Effector memory CD4-positive, alpha-beta T cell (primary cell): Measurements from ENCODE around the gene AFF1.

ENCODE experiments used
- DNase-seq, 3 donors: peaks; one replicate each; pipeline ENCODE4 v3.0.0-alpha.2; 2020
- H3K27ac ChIP-seq: 2 replicates; pipeline ENCODE4 v1.7.0; 2013; ENCODE audit warnings: mild to moderate bottlenecking, low read length, moderate library complexity; ENCODE audit not compliant: insufficient read depth, poor library complexity, severe bottlenecking
- H3K27me3 ChIP-seq: replicated peaks from 2 replicates; pipeline ENCODE4 v1.7.0; 2013; ENCODE audit warnings: mild to moderate bottlenecking, low read length; ENCODE audit not compliant: insufficient read depth, control insufficient read depth, poor library complexity, severe bottlenecking
- H3K36me3 ChIP-seq: 2 replicates; pipeline ENCODE4 v1.7.0; 2013; ENCODE audit warnings: mild to moderate bottlenecking, low read length, moderate library complexity; ENCODE audit not compliant: control insufficient read depth, insufficient read depth
- H3K4me1 ChIP-seq: 2 replicates; pipeline ENCODE4 v1.7.0; 2013; ENCODE audit warnings: low read length, mild to moderate bottlenecking; ENCODE audit not compliant: control insufficient read depth, insufficient read depth, poor library complexity, severe bottlenecking
- H3K4me3 ChIP-seq: 2 replicates; pipeline ENCODE4 v1.7.0; 2013; ENCODE audit warnings: low read length, low read depth, mild to moderate bottlenecking; ENCODE audit not compliant: insufficient read depth, poor library complexity, severe bottlenecking
- H3K9me3 ChIP-seq: 2 replicates; pipeline ENCODE4 v1.7.0; 2013; ENCODE audit warnings: mild to moderate bottlenecking, low read length, moderate library complexity; ENCODE audit not compliant: control insufficient read depth

The AFF1 gene

GRCh38 chr4:86967073-86967472, 32.3 kb downstream of the AFF1 start:
- Histone ChIP-seq H3K36me3 (no peaks in the 10 kb centered on the region), H3K4me1 (no peaks in the 10 kb centered on the region), H3K9me3 (no peaks in the 10 kb centered on the region), H3K27me3 (no peaks in the 10 kb centered on the region), H3K27ac (no peak overlapping the region), H3K4me3 (no peak overlapping the region)
- no peak for DNase-seq

- Histone ChIP-seq H3K9me3 (no peaks in the 10 kb centered on the region), H3K36me3 (no peaks in the 10 kb centered on the region), H3K27me3 (no peaks in the 10 kb centered on the region), H3K4me1 (no peaks in the 10 kb centered on the region), H3K4me3 (no peak overlapping the region), H3K27ac (no peak overlapping the region)
- DNase-seq: no peak
These were observed 33.0 kb downstream of the AFF1 start for GRCh38 chr4:86967798-86968197.

- DNase-seq: no peak
These were observed 33.7 kb downstream of the AFF1 start for GRCh38 chr4:86968547-86968946.

GRCh38 chr4:86970447-86971354, 35.9 kb downstream of the AFF1 start:
- Histone ChIP-seq H3K36me3 (no peaks in the 10 kb centered on the region), H3K27ac (no peak overlapping the region), H3K4me3 (no peak overlapping the region), H3K27me3 (no peaks in the 10 kb centered on the region), H3K4me1 (no peaks in the 10 kb centered on the region), H3K9me3 (no peaks in the 10 kb centered on the region)
- no peak for DNase-seq

More at GRCh38 chr4:86968547-86968946, 33.7 kb downstream of the AFF1 start:
- Histone ChIP-seq H3K4me3 (no peak overlapping the region), H3K27me3 (no peaks in the 10 kb centered on the region), H3K36me3 (no peaks in the 10 kb centered on the region), H3K9me3 (no peaks in the 10 kb centered on the region), H3K4me1 (no peaks in the 10 kb centered on the region), H3K27ac (no peak overlapping the region)

- no peak overlapping the region for H3K4me3 ChIP-seq
- H3K4me1 ChIP-seq: peaks cover 4% of the 10 kb centered on the region
- no peak overlapping the region for H3K27ac ChIP-seq
- no peaks in the 10 kb centered on the region for H3K36me3 ChIP-seq
- DNase-seq: no peak
- H3K9me3 ChIP-seq: no peaks in the 10 kb centered on the region
- H3K27me3 ChIP-seq: no peaks in the 10 kb centered on the region
These were observed 36.5 kb downstream of the AFF1 start for GRCh38 chr4:86971355-86971683.

DNA sequence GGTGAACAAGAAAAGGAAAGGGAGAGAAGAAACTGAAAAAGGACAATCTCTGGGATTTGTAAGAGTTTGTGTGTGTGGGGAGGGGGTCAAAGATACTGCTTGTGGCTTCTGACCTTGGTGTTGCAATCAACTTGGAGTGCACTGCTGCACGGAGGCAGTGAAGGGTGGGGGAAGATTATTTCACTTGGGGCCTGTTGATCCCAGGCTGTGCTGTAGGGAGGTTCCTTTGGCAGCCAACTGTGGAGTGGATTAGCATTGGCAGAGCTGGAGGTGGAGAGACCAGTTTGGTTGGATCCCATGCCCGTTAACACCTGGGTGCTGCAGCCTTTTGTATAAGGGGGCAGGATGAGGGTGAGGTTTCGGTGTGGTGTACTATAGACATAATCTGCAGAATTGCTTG, 38.2 kb downstream of the AFF1 start:
- no peaks in the 10 kb centered on the region for H3K9me3 ChIP-seq
- no peaks in the 10 kb centered on the region for H3K36me3 ChIP-seq
- H3K4me1 ChIP-seq: peaks cover 17% of the 10 kb centered on the region
- H3K4me3 ChIP-seq: no peak overlapping the region
- no peak for DNase-seq
- no peak overlapping the region for H3K27ac ChIP-seq
- H3K27me3 ChIP-seq: no peaks in the 10 kb centered on the region

DNA sequence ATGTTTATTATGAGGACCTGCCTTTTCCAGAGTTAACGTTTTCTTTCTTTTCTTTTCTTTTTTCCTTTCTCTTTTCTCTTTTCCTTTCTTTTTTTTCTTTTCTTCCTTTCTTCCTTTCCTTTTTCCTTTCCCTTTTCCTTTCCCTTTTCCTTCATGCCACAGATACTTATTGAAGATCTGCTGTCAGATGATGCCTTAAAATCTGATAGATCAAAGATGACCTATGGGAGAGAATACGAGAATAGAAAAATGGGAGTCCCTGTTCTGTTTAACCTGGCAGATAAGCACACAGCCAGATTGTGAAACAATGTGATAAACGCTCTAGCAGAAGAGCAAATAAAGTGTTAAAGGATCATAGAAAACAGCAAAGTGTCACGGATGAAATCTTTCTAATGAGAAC, 38.9 kb downstream of the AFF1 start:
- no peak overlapping the region for H3K4me3 ChIP-seq
- peaks cover 17% of the 10 kb centered on the region for H3K4me1 ChIP-seq
- H3K27ac ChIP-seq: no peak overlapping the region
- H3K9me3 ChIP-seq: no peaks in the 10 kb centered on the region
- no peaks in the 10 kb centered on the region for H3K27me3 ChIP-seq
- no peaks in the 10 kb centered on the region for H3K36me3 ChIP-seq
- no peak for DNase-seq

- no peak for DNase-seq
- Histone ChIP-seq H3K36me3 (no peaks in the 10 kb centered on the region), H3K9me3 (no peaks in the 10 kb centered on the region), H3K27me3 (no peaks in the 10 kb centered on the region), H3K27ac (no peak overlapping the region), H3K4me1 (peaks cover 19% of the 10 kb centered on the region), H3K4me3 (no peak overlapping the region)
These were observed 39.8 kb downstream of the AFF1 start for GRCh38 chr4:86974551-86974994.

- Histone ChIP-seq H3K9me3 (no peaks in the 10 kb centered on the region), H3K36me3 (no peaks in the 10 kb centered on the region), H3K4me3 (no peak overlapping the region), H3K27ac (no peak overlapping the region), H3K27me3 (no peaks in the 10 kb centered on the region), H3K4me1 (peaks cover 19% of the 10 kb centered on the region)
- no peak for DNase-seq
These were observed 41.1 kb downstream of the AFF1 start for GRCh38 chr4:86975927-86976326.

DNA sequence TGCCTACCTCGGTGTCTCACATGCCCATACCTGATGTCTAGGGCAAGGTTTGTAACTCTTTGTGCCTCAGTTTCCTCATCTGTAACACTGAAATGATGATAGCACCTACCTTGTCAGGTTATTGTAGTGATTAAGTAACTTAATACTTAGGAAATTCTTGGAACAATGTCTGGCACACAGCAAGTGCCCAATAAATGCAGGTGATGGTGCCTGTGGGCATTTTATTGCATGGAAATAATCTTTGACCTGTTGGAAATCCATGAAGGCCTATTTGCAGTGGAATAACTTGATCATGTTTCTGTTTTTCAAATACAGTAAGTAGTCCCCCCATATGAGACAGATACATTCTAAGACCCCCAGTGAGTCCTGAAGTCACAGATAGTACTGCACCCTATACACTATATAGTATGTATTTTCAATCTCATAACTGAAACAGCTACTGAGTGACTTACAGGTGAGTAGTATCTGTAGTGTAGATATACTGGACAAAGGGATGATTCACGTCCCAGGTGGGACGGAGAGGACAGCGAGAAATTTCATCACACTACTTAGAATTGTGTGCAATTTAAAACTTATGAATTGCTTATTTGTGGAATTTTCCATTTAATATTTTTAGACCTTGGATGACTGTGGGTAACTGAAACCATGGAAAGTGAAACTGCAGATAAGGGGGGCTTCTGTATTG, 42.1 kb downstream of the AFF1 start:
- Histone ChIP-seq H3K27ac (no peak overlapping the region), H3K36me3 (no peaks in the 10 kb centered on the region), H3K4me3 (no peak overlapping the region), H3K4me1 (peaks cover 24% of the 10 kb centered on the region), H3K9me3 (no peaks in the 10 kb centered on the region), H3K27me3 (no peaks in the 10 kb centered on the region)
- no peak for DNase-seq
